K562 (cell line): ENCODE results near the gene MICALL2. TPM values are rescaled to one million over a fixed set of nuclear protein-coding genes. Genes with fewer than 3 reads are reported as not detected.
A peak's percentile ranks its signal among the peaks of the same experiment; 100 is the strongest.

ENCODE experiments used
- BACH1 ChIP-seq: fragments of 200-800 bp; sonication (Bioruptor generic); IDR thresholded peaks from 2 replicates; pipeline ENCODE4 v1.6.1; 2016; ENCODE audit warnings: missing genetic modification characterization, missing compliant biosample characterization
- BHLHE40 ChIP-seq: IDR thresholded peaks from 2 replicates; pipeline ENCODE4 v1.6.1; 2011; ENCODE audit warnings: low read length, improper control_type of control experiment
- C11orf30 ChIP-seq: fragments of 450-650 bp; IDR thresholded peaks from 2 replicates; pipeline ENCODE4 v1.6.1; 2016; ENCODE audit warnings: low read depth, mild to moderate bottlenecking
- CBX1 ChIP-seq: sonication (generic); IDR thresholded peaks from 2 replicates; pipeline ENCODE4 v1.6.1; 2016; ENCODE audit warnings: antibody characterized with exemption, low read depth, mild to moderate bottlenecking
- CSDE1 ChIP-seq, 2 experiments: fragments of 450-650 bp; IDR thresholded peaks; 2 replicates each; pipeline ENCODE4 v1.6.1; 2016; ENCODE audit warnings: mild to moderate bottlenecking in 1 of 2
- DPF2 ChIP-seq: fragments of 450-650 bp; IDR thresholded peaks from 2 replicates; pipeline ENCODE4 v1.6.1; 2016
- HDGF ChIP-seq: fragments of 450-650 bp; IDR thresholded peaks from 2 replicates; pipeline ENCODE4 v1.6.1; 2016
- JUN ChIP-seq, 2 experiments: sonication (generic) in 1 of 2; formaldehyde crosslinking in 1 of 2; IDR thresholded peaks; 2 replicates each; pipeline versions ENCODE4 v1.6.1 to v1.8.0; 2012 to 2022; ENCODE audit warnings: borderline replicate concordance in 2 of 2, mild to moderate bottlenecking in 2 of 2, improper control_type of control experiment in 1 of 2, low read depth in 1 of 2, low read length in 1 of 2, missing genetic modification reagents in 1 of 2
- MAFK ChIP-seq: IDR thresholded peaks from 2 replicates; pipeline ENCODE4 v1.6.1; 2011; ENCODE audit warnings: low read length, improper control_type of control experiment
- POLR3G ChIP-seq: IDR thresholded peaks from 2 replicates; pipeline ENCODE4 v1.6.1; 2011; ENCODE audit not compliant: insufficient read length, insufficient replicate concordance; ENCODE audit errors: extremely low read depth
- RAD51 ChIP-seq: fragments of 450-650 bp; IDR thresholded peaks from 2 replicates; pipeline ENCODE4 v1.7.1; 2016; ENCODE audit warnings: low read depth, mild to moderate bottlenecking, borderline replicate concordance
- RREB1 ChIP-seq: fragments of 250-450 bp; sonication (Bioruptor Pico); IDR thresholded peaks from 2 replicates; pipeline ENCODE4 v1.4.0; 2020
- SREBF1 ChIP-seq: fragments of 150-350 bp; IDR thresholded peaks from 2 replicates; pipeline ENCODE4 v1.6.1; 2014; ENCODE audit warnings: antibody characterized with exemption, low read depth, low read length, borderline replicate concordance
- SUPT5H ChIP-seq: fragments of 450-650 bp; IDR thresholded peaks from 2 replicates; pipeline ENCODE4 v1.6.1; 2016
- TFAM ChIP-seq: fragments of 250-450 bp; sonication (Bioruptor Pico); conservative IDR thresholded peaks from 2 replicates; pipeline ENCODE4 v1.5.0; 2021; ENCODE audit warnings: mild to moderate bottlenecking, moderate library complexity
- UBTF ChIP-seq, 2 experiments: IDR thresholded peaks; 2 replicates each; pipeline ENCODE4 v1.6.1; 2012; ENCODE audit warnings: improper control_type of control experiment in 2 of 2, low read depth in 2 of 2, low read length in 2 of 2, borderline replicate concordance in 1 of 2
- WHSC1 ChIP-seq: IDR thresholded peaks from one replicate; pipeline ENCODE4 v1.6.1; 2012; ENCODE audit warnings: low read length, control low read depth, inconsistent platforms
- ZNF253 ChIP-seq: fragments of 250-450 bp; sonication (Bioruptor Pico); conservative IDR thresholded peaks from 2 replicates; pipeline ENCODE4 v1.6.1; 2021; ENCODE audit warnings: mild to moderate bottlenecking
- polyA plus RNA-seq, 8 experiments: library from polyadenylated mRNA; depleted of rRNA in 4 of 8; stranded (reverse) in 5 of 8; unstranded in 3 of 8; fragments of >200 nt; fragmentation: Nextera tagmentation in 2 of 8; fragmentation: Illumina TruSeq in 1 of 8; extraction: Ambion mirVana in 2 of 8; extraction: Trizol in 1 of 8; gene quantifications; 2 replicates each; pipeline versions ENCODE4 v1.2.1 to v1.2.3, GENCODE V29; 2011 to 2014; ENCODE audit warnings: inconsistent platforms in 1 of 8, missing spikeins in 1 of 8
- total RNA-seq, 7 experiments: library from RNA; depleted of rRNA in 6 of 7; stranded (reverse); fragments of >200 nt in 6 of 7; fragmentation: Illumina TruSeq in 2 of 7; extraction: Trizol in 2 of 7; gene quantifications; 2 replicates each; pipeline versions ENCODE4 v1.2.1 to v1.2.3, GENCODE V29; 2011 to 2021; ENCODE audit warnings: low replicate concordance in 1 of 7
- TF ChIP-seq, protein P1 (sequence below): IDR thresholded peaks from 3 replicates; pipeline ENCODE4 v1.6.1; 2011; ENCODE audit warnings: borderline replicate concordance, mild to moderate bottlenecking; ENCODE audit not compliant: insufficient read length, insufficient read depth

MICALL2 gene
- total and polyA plus RNA-seq, 9 of the 15 experiments (the other 6 are each of a cell fraction or from before 2014, with no cell fraction given), result 1.8 to 103 (median 17.0) TPM

GRCh38 chr7:1397491-1398327 is 61.6 kb downstream of the MICALL2 start (continued):
- no peak for TF ChIP-seq SREBF1
- no peak for TF ChIP-seq UBTF (IDR thresholded peaks at IDR 0.05; ENCODE audit: borderline replicate concordance in 1 of 2, low read depth in 2 of 2, low read length in 2 of 2)
- TF ChIP-seq, protein P1, sequence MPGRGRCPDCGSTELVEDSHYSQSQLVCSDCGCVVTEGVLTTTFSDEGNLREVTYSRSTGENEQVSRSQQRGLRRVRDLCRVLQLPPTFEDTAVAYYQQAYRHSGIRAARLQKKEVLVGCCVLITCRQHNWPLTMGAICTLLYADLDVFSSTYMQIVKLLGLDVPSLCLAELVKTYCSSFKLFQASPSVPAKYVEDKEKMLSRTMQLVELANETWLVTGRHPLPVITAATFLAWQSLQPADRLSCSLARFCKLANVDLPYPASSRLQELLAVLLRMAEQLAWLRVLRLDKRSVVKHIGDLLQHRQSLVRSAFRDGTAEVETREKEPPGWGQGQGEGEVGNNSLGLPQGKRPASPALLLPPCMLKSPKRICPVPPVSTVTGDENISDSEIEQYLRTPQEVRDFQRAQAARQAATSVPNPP, result no peak
- no peak for TF ChIP-seq HDGF
- TF ChIP-seq C11orf30, result peak; percentile 82
- TF ChIP-seq JUN (IDR thresholded peaks at IDR 0.05; ENCODE audit: borderline replicate concordance, low read depth, low read length), result peak; percentile 63; the same call in 1 of the 2 replicates
- TF ChIP-seq JUN (CRISPR knock-in tag; IDR thresholded peaks at IDR 0.05; ENCODE audit: borderline replicate concordance), result no peak
- no peak for TF ChIP-seq CSDE1 (IDR thresholded peaks at IDR 0.05)
- TF ChIP-seq SUPT5H, result no peak
- TF ChIP-seq MAFK, result peak; percentile 49; the same call in 1 of the 2 replicates
- TF ChIP-seq RREB1 (CRISPR knock-in tag), result no peak
- no peak for TF ChIP-seq CBX1
- peak; percentile 65; the same call in 1 of the 2 replicates for TF ChIP-seq BACH1 (tag)
- no peak for TF ChIP-seq WHSC1
- TF ChIP-seq DPF2, result peak; percentile 38; the same call in 1 of the 2 replicates
- peak; percentile 43; the same call in 1 of the 2 replicates for TF ChIP-seq BHLHE40
- TF ChIP-seq TFAM (CRISPR knock-in tag), result no peak
- no peak for TF ChIP-seq ZNF253 (CRISPR knock-in tag)
- TF ChIP-seq POLR3G, result no peak
- no peak for TF ChIP-seq RAD51
